Mammary epithelial cell (primary cell): ENCODE data around the gene BIRC5.

ENCODE experiments used
- EZH2 ChIP-seq: IDR thresholded peaks from 2 replicates; pipeline ENCODE4 v1.6.1; 2012; ENCODE audit warnings: low read length, inconsistent platforms, borderline replicate concordance
- TF ChIP-seq, protein P1 (sequence below), 2 donors: IDR thresholded peaks in 1 of 2; conservative IDR thresholded peaks in 1 of 2; 2 replicates each; pipeline ENCODE4 v1.5.1; 2011 to 2012; ENCODE audit warnings: inconsistent platforms in 2 of 2, low read length in 2 of 2, mild to moderate bottlenecking in 2 of 2, control low read depth in 1 of 2, low read depth in 1 of 2; ENCODE audit not compliant: insufficient read depth in 1 of 2; ENCODE audit errors: extremely low read depth in 1 of 2

- TF ChIP-seq, protein P1, sequence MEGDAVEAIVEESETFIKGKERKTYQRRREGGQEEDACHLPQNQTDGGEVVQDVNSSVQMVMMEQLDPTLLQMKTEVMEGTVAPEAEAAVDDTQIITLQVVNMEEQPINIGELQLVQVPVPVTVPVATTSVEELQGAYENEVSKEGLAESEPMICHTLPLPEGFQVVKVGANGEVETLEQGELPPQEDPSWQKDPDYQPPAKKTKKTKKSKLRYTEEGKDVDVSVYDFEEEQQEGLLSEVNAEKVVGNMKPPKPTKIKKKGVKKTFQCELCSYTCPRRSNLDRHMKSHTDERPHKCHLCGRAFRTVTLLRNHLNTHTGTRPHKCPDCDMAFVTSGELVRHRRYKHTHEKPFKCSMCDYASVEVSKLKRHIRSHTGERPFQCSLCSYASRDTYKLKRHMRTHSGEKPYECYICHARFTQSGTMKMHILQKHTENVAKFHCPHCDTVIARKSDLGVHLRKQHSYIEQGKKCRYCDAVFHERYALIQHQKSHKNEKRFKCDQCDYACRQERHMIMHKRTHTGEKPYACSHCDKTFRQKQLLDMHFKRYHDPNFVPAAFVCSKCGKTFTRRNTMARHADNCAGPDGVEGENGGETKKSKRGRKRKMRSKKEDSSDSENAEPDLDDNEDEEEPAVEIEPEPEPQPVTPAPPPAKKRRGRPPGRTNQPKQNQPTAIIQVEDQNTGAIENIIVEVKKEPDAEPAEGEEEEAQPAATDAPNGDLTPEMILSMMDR (conservative IDR thresholded peaks at IDR 0.05 in 1 of 2, IDR thresholded peaks at IDR 0.05 in 1 of 2; ENCODE audit: extremely low read depth in 1 of 2, insufficient read depth in 1 of 2, low read depth in 1 of 2, low read length in 2 of 2), result peak; percentile 43 to 86
- no peak for TF ChIP-seq EZH2
Observed at GRCh38 chr17:78186692-78187595, 27.1 kb upstream of the BIRC5 start, which contains the start of the genes AFMID and TK1.
